NCI-H82 (cell line): Measurements from ENCODE around the gene KCNIP1.

ENCODE experiments used
- DNase-seq: peaks from one replicate; lab custom pipeline; 2025; lab: John Stamatoyannopoulos, UW

KCNIP1 gene

GRCh38 chr5:170597109-170597751 is 93.4 kb downstream of the KCNIP1 start:
- no peak for DNase-seq

- DNase-seq: no peak
Observed at GRCh38 chr5:170597872-170598271, 94.1 kb downstream of the KCNIP1 start.

- DNase-seq: no peak
Observed at GRCh38 chr5:170599756-170600155, 95.9 kb downstream of the KCNIP1 start.

DNA sequence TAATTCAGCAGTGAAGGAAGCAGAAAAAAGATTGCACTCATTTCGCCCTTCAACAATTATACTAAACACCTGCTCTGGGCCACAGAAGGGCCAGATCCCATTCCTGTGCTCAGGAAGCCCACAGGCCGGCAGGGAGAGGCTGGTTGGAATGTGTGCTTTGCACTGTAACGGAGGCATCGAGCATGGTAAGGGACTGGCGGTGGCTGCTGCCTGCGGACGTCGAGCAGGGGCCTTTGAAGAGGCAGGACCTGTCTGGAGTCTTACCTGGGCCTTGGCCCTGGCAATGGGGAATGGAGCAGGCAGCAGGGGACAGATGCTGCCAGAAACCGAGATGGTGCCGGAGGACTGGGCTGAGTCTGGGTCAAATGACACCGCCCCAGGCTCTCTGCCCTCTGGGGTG is 97.8 kb downstream of the KCNIP1 start:
- DNase-seq: no peak

- DNase-seq: peak; percentile 3
Observed at GRCh38 chr5:170603109-170603508, 99.3 kb downstream of the KCNIP1 start.

DNA sequence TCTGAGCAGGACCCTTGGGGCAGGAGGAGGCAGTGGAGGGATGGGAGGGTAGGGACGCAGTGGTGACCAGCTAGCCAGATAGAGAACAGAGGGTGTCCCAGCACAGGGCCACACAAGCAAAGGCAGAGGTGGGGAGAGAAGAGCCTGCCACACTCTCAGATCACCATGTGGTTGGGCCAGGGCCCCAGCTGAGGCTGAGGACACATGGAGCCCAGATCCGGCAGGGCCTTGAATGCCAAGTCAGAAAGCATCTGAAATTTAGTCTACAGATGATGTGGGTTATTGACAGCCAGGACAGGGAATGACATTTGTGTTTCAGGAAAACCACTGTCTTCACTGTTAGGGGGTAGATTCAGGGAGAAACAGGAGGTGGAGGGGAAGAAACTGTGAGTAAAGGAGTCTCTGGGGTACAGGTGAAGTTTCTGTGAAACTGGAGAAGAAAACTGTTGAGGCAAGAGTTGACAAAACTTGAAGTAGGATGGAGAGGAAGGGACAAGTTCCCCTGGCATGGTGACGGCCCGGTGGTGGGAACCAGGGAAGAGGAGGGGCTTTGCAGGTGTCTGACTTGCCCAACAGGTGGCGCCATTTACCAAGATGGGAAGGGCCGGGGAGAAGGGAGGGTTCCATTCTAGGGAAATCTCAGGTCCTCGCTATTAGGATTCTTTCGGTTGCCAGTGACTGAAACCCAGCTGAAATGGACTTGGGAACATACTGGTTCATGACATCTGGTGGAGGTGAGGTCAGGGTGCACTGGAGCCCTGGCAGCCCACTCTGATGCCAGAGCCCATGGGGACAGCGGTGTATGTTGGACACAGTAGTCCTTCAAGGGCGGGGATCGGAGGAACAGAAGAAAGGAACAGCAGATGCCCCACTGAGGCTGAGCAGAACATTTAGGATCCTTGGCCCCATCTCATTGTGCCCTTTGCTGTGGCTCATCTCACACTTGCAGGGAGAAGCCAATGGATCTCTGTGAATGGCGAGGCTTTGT is 100.1 kb downstream of the KCNIP1 start:
- DNase-seq: peak; percentile 73

DNA sequence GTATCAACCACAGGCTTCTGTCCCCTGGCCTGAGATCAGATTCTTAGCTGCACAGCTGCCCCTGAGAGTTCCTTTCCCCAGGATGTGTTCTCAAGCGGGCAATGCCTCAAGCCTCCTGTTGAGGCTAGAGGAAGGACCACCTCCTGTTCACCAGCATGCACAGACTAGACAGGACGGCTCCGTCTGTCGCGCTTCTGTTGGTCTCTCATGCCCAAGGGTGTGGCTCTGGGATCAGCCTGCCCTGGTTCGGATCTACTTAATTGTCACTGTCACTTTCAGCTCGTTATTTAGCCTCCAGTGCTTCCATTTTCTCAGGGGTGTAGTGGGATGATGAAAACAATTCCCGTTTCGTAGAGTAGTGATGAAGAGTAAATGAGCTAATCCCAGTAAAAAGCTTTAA is 103.1 kb downstream of the KCNIP1 start:
- DNase-seq: peak; percentile 20

DNA sequence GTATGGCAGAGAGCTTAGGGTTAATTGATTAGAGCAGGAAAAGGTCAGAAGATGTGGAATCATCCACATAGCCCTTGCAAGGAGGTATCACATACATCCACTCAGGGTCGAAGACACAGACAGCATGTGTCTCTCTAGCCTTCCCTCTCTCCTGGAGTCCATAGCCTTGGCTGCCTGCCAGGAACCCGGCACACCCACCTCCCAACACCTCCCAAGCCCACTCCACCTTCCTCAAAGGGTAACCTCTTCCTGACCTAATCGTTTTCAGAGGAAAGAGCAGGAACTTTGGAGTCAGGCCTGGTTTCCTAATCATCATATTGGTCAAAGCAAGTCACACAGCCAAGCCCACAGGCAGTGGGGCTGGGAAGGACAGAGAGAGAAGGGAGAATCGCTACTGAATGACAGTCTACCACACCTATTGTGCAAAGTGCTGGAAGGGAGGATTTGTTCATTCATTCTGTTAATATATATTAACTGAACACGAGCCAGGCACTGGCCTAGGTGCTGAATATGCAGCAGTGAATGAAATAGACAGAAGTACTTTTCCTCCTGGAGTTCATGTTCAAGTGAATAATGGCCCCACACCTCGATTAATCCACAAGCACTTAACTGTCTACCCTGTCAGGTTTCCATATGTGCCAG is 107.8 kb downstream of the KCNIP1 start:
- DNase-seq: no peak

- DNase-seq: no peak
Observed at GRCh38 chr5:170612256-170612678, 108.4 kb downstream of the KCNIP1 start.

DNA sequence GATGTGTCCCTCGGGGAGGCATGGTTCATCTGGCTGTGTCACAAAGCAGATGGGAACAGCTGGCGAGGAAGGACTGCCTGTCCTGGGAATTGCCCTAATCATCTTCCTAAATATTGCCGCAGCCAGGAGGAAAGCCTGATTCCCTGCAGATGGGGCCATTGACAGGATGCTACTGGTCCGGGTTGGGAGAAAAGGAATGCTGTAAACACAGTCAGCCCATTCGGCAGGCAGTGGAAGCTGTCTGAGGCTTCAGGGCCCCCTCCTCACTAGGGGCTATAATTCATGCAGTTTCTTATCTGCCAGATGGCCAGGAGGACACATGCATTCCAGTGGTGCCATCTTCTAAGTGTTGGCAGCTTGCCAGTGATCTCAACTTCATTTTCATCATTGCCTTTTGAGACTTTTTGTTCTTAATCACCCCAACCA is 110.3 kb downstream of the KCNIP1 start:
- DNase-seq: peak; percentile 51

DNA sequence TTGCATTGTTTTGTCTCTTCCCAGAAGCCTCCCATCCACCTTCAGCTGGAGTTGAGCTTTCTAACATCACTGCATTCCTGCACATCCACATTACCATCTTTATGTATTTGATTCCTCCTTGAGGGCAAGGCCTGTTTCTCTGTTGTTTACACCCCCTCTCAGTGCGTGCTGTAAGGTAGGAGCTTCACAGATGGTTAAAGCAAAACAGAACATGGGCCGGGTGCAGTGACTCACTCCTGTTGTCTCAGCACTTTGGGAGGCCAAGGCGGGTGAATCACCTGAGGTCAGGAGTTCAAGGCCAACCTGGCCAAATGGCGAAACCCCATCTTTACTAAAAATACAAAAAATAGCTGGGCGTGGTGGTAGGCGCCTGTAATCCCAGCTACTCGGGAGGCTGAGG is 110.9 kb downstream of the KCNIP1 start:
- DNase-seq: no peak

DNA sequence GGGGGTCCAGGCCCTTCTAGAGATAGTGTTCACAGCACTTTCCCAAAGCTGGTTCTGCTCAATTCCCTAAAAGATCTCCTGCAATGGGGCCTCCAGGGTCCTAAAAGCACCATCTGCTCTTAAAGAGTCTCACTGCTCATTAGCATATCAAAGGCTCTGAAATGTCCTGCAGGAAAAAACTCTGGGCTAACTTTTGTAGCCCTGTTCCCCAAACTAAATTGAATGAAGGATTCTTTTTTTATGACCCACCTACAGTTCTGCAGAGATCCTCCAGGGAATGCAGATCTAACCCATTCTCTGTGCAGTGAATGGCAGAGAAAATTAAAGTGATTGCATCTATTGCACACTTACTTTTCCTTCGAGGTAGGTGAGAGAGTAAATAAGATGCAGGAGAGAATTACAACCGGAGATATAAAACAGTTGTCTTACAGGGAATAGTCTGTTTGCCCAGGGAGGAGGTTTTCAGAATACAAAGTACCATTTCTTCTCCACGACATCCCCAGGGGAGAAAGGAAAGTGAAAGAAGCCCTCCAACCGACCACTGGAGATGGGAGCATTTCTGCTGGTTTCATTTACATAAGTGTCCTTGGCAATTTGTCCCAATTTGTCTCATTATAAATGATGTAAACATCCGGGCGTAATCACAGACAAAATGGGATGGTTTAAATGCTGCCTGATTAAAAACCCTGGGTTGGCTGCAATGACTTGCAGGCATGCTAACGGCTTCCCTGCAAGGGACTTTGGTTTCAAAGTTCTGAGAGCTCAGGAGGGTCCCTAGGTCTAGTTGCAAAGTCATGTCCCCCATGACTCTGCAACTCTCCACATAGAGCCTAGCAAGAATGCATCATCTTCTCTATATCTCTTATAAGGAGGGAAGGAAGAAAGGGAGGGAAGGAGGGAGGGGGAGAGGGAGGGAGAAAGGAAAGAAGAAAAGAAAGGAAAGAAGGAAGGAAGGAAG is 114.0 kb downstream of the KCNIP1 start:
- DNase-seq: no peak

DNA sequence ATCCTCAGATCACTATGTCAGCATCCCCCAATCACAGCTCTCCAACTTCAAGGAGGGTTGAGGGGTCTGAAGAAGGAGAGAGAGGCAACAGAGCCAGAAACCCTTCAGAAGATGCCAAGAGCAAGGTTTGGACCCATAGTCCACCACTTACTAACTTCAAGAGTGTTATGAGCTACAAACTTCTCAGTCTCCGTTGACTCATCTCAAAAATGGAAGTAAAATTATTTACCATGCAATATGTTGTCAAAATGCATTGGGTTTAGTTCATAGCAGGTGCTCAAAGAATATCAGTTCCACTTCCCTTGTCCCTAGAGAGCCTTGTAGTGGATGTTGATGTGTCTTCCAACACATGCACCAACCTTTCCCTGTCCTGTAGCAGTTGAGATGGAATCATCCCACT is 116.0 kb downstream of the KCNIP1 start:
- DNase-seq: no peak

- DNase-seq: no peak
Observed at GRCh38 chr5:170622933-170623332, 119.1 kb downstream of the KCNIP1 start.

GRCh38 chr5:170623576-170624181 is 119.9 kb downstream of the KCNIP1 start:
- DNase-seq: peak; percentile 60

GRCh38 chr5:170625221-170626165 is 121.7 kb downstream of the KCNIP1 start:
- DNase-seq: no peak

GRCh38 chr5:170626507-170627150 is 122.8 kb downstream of the KCNIP1 start:
- DNase-seq: peak; percentile 52

GRCh38 chr5:170627271-170627670 is 123.5 kb downstream of the KCNIP1 start:
- DNase-seq: no peak

DNA sequence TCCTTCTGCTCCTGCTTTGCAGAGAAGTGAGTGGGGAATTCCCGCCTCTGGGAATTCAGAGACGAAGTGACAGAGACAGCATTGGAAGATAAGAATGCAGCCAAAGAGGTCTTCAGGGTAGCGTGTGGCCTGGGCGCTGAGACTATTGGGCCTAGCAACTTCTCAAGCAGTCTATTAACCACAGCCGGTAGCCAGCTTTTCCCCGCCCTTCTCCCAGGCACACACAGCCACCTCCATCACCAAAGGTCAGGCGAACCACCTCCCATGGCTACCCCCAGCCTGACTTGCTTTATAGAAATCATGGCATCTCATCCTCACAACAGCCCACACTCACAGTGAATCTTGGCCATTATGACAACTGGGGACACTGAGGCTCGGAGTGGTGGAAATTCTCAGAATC is 124.2 kb downstream of the KCNIP1 start:
- DNase-seq: no peak
